ENCODE data around the gene FBXW12.

- TF ChIP-seq ZNF223 (tag by site-specific recombination; IDR thresholded peaks at IDR 0.05) (no peak), REST (tag by site-specific recombination; IDR thresholded peaks at IDR 0.05) (no peak), ZNF610 (tag by site-specific recombination; IDR thresholded peaks at IDR 0.05; ENCODE audit: borderline replicate concordance) (no peak), CTCF (tag by site-specific recombination; IDR thresholded peaks at IDR 0.05) (no peak), ATF2 (tag by site-specific recombination; IDR thresholded peaks at IDR 0.05; ENCODE audit: low read depth) (no peak)
Observed at GRCh38 chr3:48441940-48442339, 69.9 kb downstream of the FBXW12 start.
